Liver (tissue), 9 donors: Measurements from ENCODE around the gene AGPAT2. TPM values are rescaled to one million over a fixed set of nuclear protein-coding genes. Genes with fewer than 3 reads are reported as not detected.
A peak's percentile ranks its signal among the peaks of the same experiment; 100 is the strongest.

ENCODE experiments used
- DNase-seq: peaks from one replicate; pipeline ENCODE4 v3.0.0-alpha.2; 2017; ENCODE audit warnings: low spot score
- H3K27ac ChIP-seq, 2 donors: one replicate each; pipeline ENCODE4 v1.7.0; 2013; ENCODE audit warnings: inconsistent platforms in 2 of 2, low read length in 2 of 2, control low read depth in 1 of 2, low read depth in 1 of 2, mild to moderate bottlenecking in 1 of 2
- H3K27me3 ChIP-seq, 4 donors: one replicate each; pipeline versions ENCODE4 v1.6.1 to v1.7.0; 2013; ENCODE audit warnings: low read length in 3 of 4, inconsistent platforms in 1 of 4, mild to moderate bottlenecking in 1 of 4, moderate library complexity in 1 of 4; ENCODE audit not compliant: control insufficient read depth in 4 of 4, insufficient read depth in 4 of 4
- H3K36me3 ChIP-seq, 4 donors: one replicate each; pipeline versions ENCODE4 v1.6.1 to v1.7.0; 2013; ENCODE audit warnings: low read length in 3 of 4, mild to moderate bottlenecking in 3 of 4, low read depth in 1 of 4, moderate library complexity in 1 of 4; ENCODE audit not compliant: control insufficient read depth in 4 of 4, insufficient read depth in 3 of 4
- H3K4me1 ChIP-seq, 4 donors: one replicate each; pipeline versions ENCODE4 v1.6.1 to v1.7.0; 2013; ENCODE audit warnings: low read length in 3 of 4, mild to moderate bottlenecking in 3 of 4, moderate library complexity in 1 of 4; ENCODE audit not compliant: control insufficient read depth in 4 of 4, insufficient read depth in 4 of 4
- H3K4me3 ChIP-seq, 3 donors: one replicate each; pipeline versions ENCODE4 v1.6.1 to v1.7.0; 2013; ENCODE audit warnings: low read length in 3 of 3, control low read depth in 1 of 3, low read depth in 1 of 3, mild to moderate bottlenecking in 1 of 3
- H3K9ac ChIP-seq, 2 donors: one replicate each; pipeline ENCODE4 v1.7.0; 2013; ENCODE audit warnings: low read length in 2 of 2, mild to moderate bottlenecking in 2 of 2, moderate library complexity in 2 of 2, control low read depth in 1 of 2, low read depth in 1 of 2
- H3K9me3 ChIP-seq, 4 donors: one replicate each; pipeline versions ENCODE4 v1.6.1 to v1.7.0; 2013; ENCODE audit warnings: low read length in 3 of 4; ENCODE audit not compliant: control insufficient read depth in 4 of 4
- ATF3 ChIP-seq: IDR thresholded peaks from 2 replicates; pipeline ENCODE4 v1.6.1; 2016; ENCODE audit warnings: antibody characterized with exemption
- EGR1 ChIP-seq, 2 donors: IDR thresholded peaks; 2 replicates each; pipeline ENCODE4 v1.6.1; 2016 to 2018; ENCODE audit warnings: antibody characterized with exemption in 2 of 2, low read depth in 2 of 2
- FOXA1 ChIP-seq: IDR thresholded peaks from 2 replicates; pipeline ENCODE4 v1.6.1; 2016; ENCODE audit warnings: antibody characterized with exemption
- FOXA2 ChIP-seq: IDR thresholded peaks from 2 replicates; pipeline ENCODE4 v1.6.1; 2016; ENCODE audit warnings: antibody characterized with exemption
- GABPA ChIP-seq, 2 donors: IDR thresholded peaks in 1 of 2; conservative IDR thresholded peaks in 1 of 2; 2 replicates each; pipeline ENCODE4 v1.6.1; 2016; ENCODE audit warnings: antibody characterized with exemption in 2 of 2, mild to moderate bottlenecking in 1 of 2, moderate library complexity in 1 of 2
- HNF4A ChIP-seq, 2 donors: conservative IDR thresholded peaks; 2 replicates each; pipeline ENCODE4 v1.6.1; 2016; ENCODE audit warnings: antibody characterized with exemption in 2 of 2, mild to moderate bottlenecking in 2 of 2
- JUND ChIP-seq, 2 donors: IDR thresholded peaks; 2 replicates each; pipeline ENCODE4 v1.6.1; 2016; ENCODE audit warnings: antibody characterized with exemption in 2 of 2
- NR2F2 ChIP-seq: IDR thresholded peaks from 2 replicates; pipeline ENCODE4 v1.6.1; 2016; ENCODE audit warnings: antibody characterized with exemption
- RAD21 ChIP-seq, 2 donors: IDR thresholded peaks; 2 replicates each; pipeline ENCODE4 v1.6.1; 2016; ENCODE audit warnings: antibody characterized with exemption in 2 of 2, mild to moderate bottlenecking in 2 of 2
- RXRA ChIP-seq, 2 donors: IDR thresholded peaks; 2 replicates each; pipeline ENCODE4 v1.6.1; 2017 to 2018; ENCODE audit warnings: antibody characterized with exemption in 2 of 2, mild to moderate bottlenecking in 1 of 2
- SP1 ChIP-seq: IDR thresholded peaks from 2 replicates; pipeline ENCODE4 v1.6.1; 2018; ENCODE audit warnings: antibody characterized with exemption, mild to moderate bottlenecking
- TAF1 ChIP-seq: conservative IDR thresholded peaks from 2 replicates; pipeline ENCODE4 v1.6.1; 2016; ENCODE audit warnings: antibody characterized with exemption, mild to moderate bottlenecking
- YY1 ChIP-seq: IDR thresholded peaks from 2 replicates; pipeline ENCODE4 v1.6.1; 2016; ENCODE audit warnings: antibody characterized with exemption, mild to moderate bottlenecking
- WGBS: extraction: QIAGEN DNeasy Blood & Tissue Kit; methylation state at CpG from one replicate; pipeline ENCODE4 v1.1.7; 2013; 5-methylcytosine and 5-hydroxymethylcytosine counted together
- polyA plus RNA-seq, 2 donors: library from polyadenylated mRNA; stranded (reverse) in 1 of 2; unstranded in 1 of 2; fragments of 200-250 nt in 1 of 2; fragments of >200 nt in 1 of 2; fragmentation: Nextera tagmentation in 1 of 2; extraction: Ambion mirVana in 1 of 2; gene quantifications; one replicate each; pipeline versions ENCODE4 v1.2.1 to v1.2.3, GENCODE V29; 2013 to 2015
- total RNA-seq, 2 donors: library from RNA; depleted of rRNA; stranded (reverse); fragments of >200 nt; gene quantifications; one replicate each; pipeline ENCODE4 v1.2.3, GENCODE V29; 2014
- TF ChIP-seq, protein P1 (sequence below): IDR thresholded peaks from 2 replicates; pipeline ENCODE4 v1.6.1; 2016; ENCODE audit warnings: antibody characterized with exemption
- TF ChIP-seq, protein P2 (sequence below): fragments of 150-350 bp; IDR thresholded peaks from 2 replicates; pipeline ENCODE4 v1.5.1; 2017; ENCODE audit warnings: improper control_type of control experiment, low read depth, low read length; ENCODE audit not compliant: missing input control
- donor health status: healthy.
- donor health status: healthy.
- donor health status: healthy.
- donor health status: healthy.
- donor health status: healthy.

Gene AGPAT2
- total and polyA plus RNA-seq, 4 donors = 75.1 to 222 (median 212) TPM

GRCh38 chr9:136658849-136659535 lies 28.3 kb downstream of the AGPAT2 start:
- DNase-seq = no peak
- Histone ChIP-seq H3K4me1 (peaks cover 0 to 5% (median 0%) of the 10 kb centered on the region in 4 donors), H3K27ac (peak overlapping the region; percentile 32 to 66), H3K36me3 (no peaks in the 10 kb centered on the region), H3K27me3 (no peaks in the 10 kb centered on the region), H3K4me3 (peak overlapping the region in 1 of 3 donors; percentile 13), H3K9me3 (no peaks in the 10 kb centered on the region), H3K9ac (no peak overlapping the region)
- no peak for TF ChIP-seq GABPA (IDR thresholded peaks at IDR 0.05 in 1 of 2, conservative IDR thresholded peaks at IDR 0.05 in 1 of 2)
- no peak for TF ChIP-seq JUND (IDR thresholded peaks at IDR 0.05)
- TF ChIP-seq SP1 = no peak
- no peak for TF ChIP-seq YY1
- TF ChIP-seq RAD21 (IDR thresholded peaks at IDR 0.05) = no peak
- no peak for TF ChIP-seq NR2F2
- WGBS = 63% methylated on average over 37 of the region's 37 CpGs

DNA sequence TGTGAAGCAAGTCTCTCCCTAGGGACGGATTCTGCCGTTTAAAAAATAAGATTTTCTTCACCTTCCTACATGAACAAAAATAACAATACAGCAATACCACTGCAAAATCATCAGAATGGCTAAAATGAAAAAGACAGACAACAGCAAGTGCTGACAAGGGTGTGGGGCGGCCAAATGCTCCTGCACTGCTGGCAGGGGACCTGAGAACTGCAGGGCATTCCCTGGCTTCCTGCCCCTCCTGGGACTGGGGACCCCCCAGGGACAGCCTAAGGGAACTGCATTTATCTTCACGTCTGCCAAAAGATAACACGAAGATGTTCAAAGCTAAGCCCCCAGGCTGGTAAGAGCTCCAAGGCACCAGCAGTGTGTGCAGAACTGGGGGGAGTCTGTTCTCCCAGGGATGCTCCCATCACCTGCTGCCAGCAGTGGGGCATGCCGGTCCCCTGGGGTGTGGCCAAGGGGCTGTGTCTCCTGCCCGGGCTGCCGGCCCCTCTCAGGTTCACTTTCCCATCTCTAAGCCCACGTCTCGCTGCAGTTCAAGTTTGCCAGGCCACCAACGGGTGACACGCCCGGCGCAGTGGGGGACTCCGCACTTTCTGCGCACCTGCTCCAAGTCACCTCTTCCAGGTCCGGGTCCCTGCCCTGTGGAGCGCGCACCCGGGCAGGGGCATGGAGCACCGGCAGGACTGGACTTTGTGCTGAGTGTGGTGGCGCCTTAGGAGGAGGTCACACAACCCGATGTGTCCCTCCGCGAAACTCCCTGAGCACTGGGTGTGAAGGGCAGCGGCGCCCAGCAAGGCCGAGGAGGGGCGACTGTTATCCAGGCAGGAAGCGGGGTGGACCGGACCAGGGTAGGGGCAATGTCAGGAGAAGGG lies 29.0 kb downstream of the AGPAT2 start:
- no peak for DNase-seq
- Histone ChIP-seq H3K36me3 (no peaks in the 10 kb centered on the region), H3K4me3 (peak overlapping the region in 1 of 3 donors; percentile 13), H3K27ac (peak overlapping the region; percentile 32 to 66), H3K27me3 (no peaks in the 10 kb centered on the region), H3K4me1 (peaks cover 0 to 5% (median 0%) of the 10 kb centered on the region in 4 donors), H3K9me3 (no peaks in the 10 kb centered on the region), H3K9ac (no peak overlapping the region)
- no peak for TF ChIP-seq JUND (IDR thresholded peaks at IDR 0.05)
- no peak for TF ChIP-seq YY1
- no peak for TF ChIP-seq GABPA (IDR thresholded peaks at IDR 0.05 in 1 of 2, conservative IDR thresholded peaks at IDR 0.05 in 1 of 2)
- TF ChIP-seq RAD21 (IDR thresholded peaks at IDR 0.05) = no peak
- peak in 1 of 2 donors; percentile 23 for TF ChIP-seq RXRA (IDR thresholded peaks at IDR 0.05)
- no peak for TF ChIP-seq EGR1 (IDR thresholded peaks at IDR 0.05; ENCODE audit: low read depth in 2 of 2)
- no peak for TF ChIP-seq TAF1
- TF ChIP-seq FOXA2 = no peak
- TF ChIP-seq ATF3 = no peak
- TF ChIP-seq, protein P1, sequence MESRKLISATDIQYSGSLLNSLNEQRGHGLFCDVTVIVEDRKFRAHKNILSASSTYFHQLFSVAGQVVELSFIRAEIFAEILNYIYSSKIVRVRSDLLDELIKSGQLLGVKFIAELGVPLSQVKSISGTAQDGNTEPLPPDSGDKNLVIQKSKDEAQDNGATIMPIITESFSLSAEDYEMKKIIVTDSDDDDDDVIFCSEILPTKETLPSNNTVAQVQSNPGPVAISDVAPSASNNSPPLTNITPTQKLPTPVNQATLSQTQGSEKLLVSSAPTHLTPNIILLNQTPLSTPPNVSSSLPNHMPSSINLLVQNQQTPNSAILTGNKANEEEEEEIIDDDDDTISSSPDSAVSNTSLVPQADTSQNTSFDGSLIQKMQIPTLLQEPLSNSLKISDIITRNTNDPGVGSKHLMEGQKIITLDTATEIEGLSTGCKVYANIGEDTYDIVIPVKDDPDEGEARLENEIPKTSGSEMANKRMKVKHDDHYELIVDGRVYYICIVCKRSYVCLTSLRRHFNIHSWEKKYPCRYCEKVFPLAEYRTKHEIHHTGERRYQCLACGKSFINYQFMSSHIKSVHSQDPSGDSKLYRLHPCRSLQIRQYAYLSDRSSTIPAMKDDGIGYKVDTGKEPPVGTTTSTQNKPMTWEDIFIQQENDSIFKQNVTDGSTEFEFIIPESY = no peak
- peak; percentile 45 to 65 for TF ChIP-seq HNF4A (conservative IDR thresholded peaks at IDR 0.05)
- no peak for TF ChIP-seq NR2F2
- no peak for TF ChIP-seq SP1
- TF ChIP-seq, protein P2, sequence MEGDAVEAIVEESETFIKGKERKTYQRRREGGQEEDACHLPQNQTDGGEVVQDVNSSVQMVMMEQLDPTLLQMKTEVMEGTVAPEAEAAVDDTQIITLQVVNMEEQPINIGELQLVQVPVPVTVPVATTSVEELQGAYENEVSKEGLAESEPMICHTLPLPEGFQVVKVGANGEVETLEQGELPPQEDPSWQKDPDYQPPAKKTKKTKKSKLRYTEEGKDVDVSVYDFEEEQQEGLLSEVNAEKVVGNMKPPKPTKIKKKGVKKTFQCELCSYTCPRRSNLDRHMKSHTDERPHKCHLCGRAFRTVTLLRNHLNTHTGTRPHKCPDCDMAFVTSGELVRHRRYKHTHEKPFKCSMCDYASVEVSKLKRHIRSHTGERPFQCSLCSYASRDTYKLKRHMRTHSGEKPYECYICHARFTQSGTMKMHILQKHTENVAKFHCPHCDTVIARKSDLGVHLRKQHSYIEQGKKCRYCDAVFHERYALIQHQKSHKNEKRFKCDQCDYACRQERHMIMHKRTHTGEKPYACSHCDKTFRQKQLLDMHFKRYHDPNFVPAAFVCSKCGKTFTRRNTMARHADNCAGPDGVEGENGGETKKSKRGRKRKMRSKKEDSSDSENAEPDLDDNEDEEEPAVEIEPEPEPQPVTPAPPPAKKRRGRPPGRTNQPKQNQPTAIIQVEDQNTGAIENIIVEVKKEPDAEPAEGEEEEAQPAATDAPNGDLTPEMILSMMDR = no peak
- TF ChIP-seq FOXA1 = no peak
- WGBS = 35% methylated on average over 31 of the region's 31 CpGs
